ENCODE measurements around the gene CHST12.

- TF ChIP-seq CTCF (IDR thresholded peaks at IDR 0.05; ENCODE audit: insufficient read depth, low read depth, low read length) (no peak), EZH2 (IDR thresholded peaks at IDR 0.05; ENCODE audit: insufficient read depth, low read length) (no peak)
These were observed 29.0 kb upstream of the CHST12 start for GRCh38 chr7:2374401-2374800.

All from astrocyte (in vitro differentiated cells and primary cell).